Central memory CD8-positive, alpha-beta T cell (primary cell): ENCODE data around the gene TNFRSF13B.
A peak's percentile ranks its signal among the peaks of the same experiment; 100 is the strongest.

ENCODE experiments used
- ATAC-seq: fragments of 150-1000 bp; cut with Tn5 transposase; replicated peaks from 2 replicates; pipeline ENCODE4 v1.10.0; 2022; ENCODE audit warnings: mild to moderate bottlenecking, moderate FRiP score, moderate number of reproducible peaks; ENCODE audit not compliant: poor library complexity, severe bottlenecking; ENCODE audit errors: extremely low read depth
- DNase-seq, 2 donors: peaks; one replicate each; pipeline ENCODE4 v3.0.0; 2021; ENCODE audit warnings: low spot score in 2 of 2
- H3K27ac Mint-ChIP-seq: one replicate; pipeline ENCODE4 v1.8.0; 2022; ENCODE audit warnings: low read depth, mild to moderate bottlenecking, moderate library complexity, mixed read lengths
- H3K27me3 Mint-ChIP-seq: one replicate; pipeline ENCODE4 v1.8.0; 2022; ENCODE audit warnings: mixed read lengths
- H3K36me3 Mint-ChIP-seq: one replicate; pipeline ENCODE4 v1.8.0; 2022; ENCODE audit warnings: mild to moderate bottlenecking, moderate library complexity, mixed read lengths; ENCODE audit not compliant: insufficient read depth
- H3K4me1 Mint-ChIP-seq: one replicate; pipeline ENCODE4 v1.8.0; 2022; ENCODE audit warnings: mixed read lengths
- H3K4me3 Mint-ChIP-seq: one replicate; pipeline ENCODE4 v1.8.0; 2022; ENCODE audit warnings: mild to moderate bottlenecking, moderate library complexity, mixed read lengths
- H3K9me3 Mint-ChIP-seq: one replicate; pipeline ENCODE4 v1.8.0; 2022; ENCODE audit warnings: mixed read lengths

The TNFRSF13B gene

GRCh38 chr17:16941072-16942036 lies 30.6 kb downstream of the TNFRSF13B start:
- H3K4me3 Mint-ChIP-seq, result no peak overlapping the region
- peaks cover 19% of the 10 kb centered on the region for H3K27me3 Mint-ChIP-seq
- H3K27ac Mint-ChIP-seq, result no peak overlapping the region

GRCh38 chr17:16940116-16940881 lies 31.6 kb downstream of the TNFRSF13B start:
- ATAC-seq (no peak), DNase-seq (no peak)
- Mint-ChIP-seq H3K9me3 (no peaks in the 10 kb centered on the region), H3K27ac (no peak overlapping the region), H3K27me3 (peaks cover 19% of the 10 kb centered on the region), H3K36me3 (no peaks in the 10 kb centered on the region), H3K4me1 (no peaks in the 10 kb centered on the region), H3K4me3 (no peak overlapping the region)

More at GRCh38 chr17:16941072-16942036, 30.6 kb downstream of the TNFRSF13B start:
- Mint-ChIP-seq H3K9me3 (no peaks in the 10 kb centered on the region), H3K36me3 (no peaks in the 10 kb centered on the region), H3K4me1 (no peaks in the 10 kb centered on the region)
- ATAC-seq (no peak), DNase-seq (no peak)

GRCh38 chr17:16939606-16940115 lies 32.3 kb downstream of the TNFRSF13B start:
- H3K27me3 Mint-ChIP-seq, result peaks cover 17% of the 10 kb centered on the region
- no peaks in the 10 kb centered on the region for H3K36me3 Mint-ChIP-seq
- H3K27ac Mint-ChIP-seq, result peak overlapping the region; percentile 22
- no peaks in the 10 kb centered on the region for H3K4me1 Mint-ChIP-seq
- ATAC-seq (no peak), DNase-seq (no peak)
- H3K4me3 Mint-ChIP-seq, result no peak overlapping the region
- H3K9me3 Mint-ChIP-seq, result no peaks in the 10 kb centered on the region

- H3K27me3 Mint-ChIP-seq, result peaks cover 12% of the 10 kb centered on the region
- no peak overlapping the region for H3K4me3 Mint-ChIP-seq
- no peaks in the 10 kb centered on the region for H3K4me1 Mint-ChIP-seq
- H3K27ac Mint-ChIP-seq, result peak overlapping the region; percentile 22
- ATAC-seq (no peak), DNase-seq (no peak)
- H3K36me3 Mint-ChIP-seq, result no peaks in the 10 kb centered on the region
- H3K9me3 Mint-ChIP-seq, result no peaks in the 10 kb centered on the region
Observed at GRCh38 chr17:16939208-16939576, 32.7 kb downstream of the TNFRSF13B start.

GRCh38 chr17:16938496-16939207 lies 33.3 kb downstream of the TNFRSF13B start:
- no peaks in the 10 kb centered on the region for H3K9me3 Mint-ChIP-seq
- no peaks in the 10 kb centered on the region for H3K4me1 Mint-ChIP-seq
- peak overlapping the region; percentile 22 for H3K27ac Mint-ChIP-seq
- H3K27me3 Mint-ChIP-seq, result peaks cover 7% of the 10 kb centered on the region
- DNase-seq (no peak), ATAC-seq (no peak)
- H3K36me3 Mint-ChIP-seq, result no peaks in the 10 kb centered on the region
- H3K4me3 Mint-ChIP-seq, result no peak overlapping the region

GRCh38 chr17:16938031-16938430 lies 33.9 kb downstream of the TNFRSF13B start:
- no peaks in the 10 kb centered on the region for H3K9me3 Mint-ChIP-seq
- no peak overlapping the region for H3K27ac Mint-ChIP-seq
- no peaks in the 10 kb centered on the region for H3K36me3 Mint-ChIP-seq
- DNase-seq, result no peak
- no peak for ATAC-seq
- H3K4me1 Mint-ChIP-seq, result no peaks in the 10 kb centered on the region
- H3K27me3 Mint-ChIP-seq, result peaks cover under 1% of the 10 kb centered on the region
- no peak overlapping the region for H3K4me3 Mint-ChIP-seq

- peaks cover 1% of the 10 kb centered on the region for H3K27me3 Mint-ChIP-seq
- no peak for ATAC-seq
- no peak overlapping the region for H3K4me3 Mint-ChIP-seq
- H3K4me1 Mint-ChIP-seq, result no peaks in the 10 kb centered on the region
- H3K27ac Mint-ChIP-seq, result no peak overlapping the region
- H3K36me3 Mint-ChIP-seq, result no peaks in the 10 kb centered on the region
- no peak for DNase-seq
- H3K9me3 Mint-ChIP-seq, result no peaks in the 10 kb centered on the region
Observed at GRCh38 chr17:16937431-16937830, 34.5 kb downstream of the TNFRSF13B start.

GRCh38 chr17:16936536-16937310 lies 35.2 kb downstream of the TNFRSF13B start:
- Mint-ChIP-seq H3K4me3 (no peak overlapping the region), H3K27ac (no peak overlapping the region), H3K9me3 (no peaks in the 10 kb centered on the region), H3K27me3 (peaks cover 8% of the 10 kb centered on the region), H3K4me1 (no peaks in the 10 kb centered on the region), H3K36me3 (no peaks in the 10 kb centered on the region)
- no peak for ATAC-seq
- no peak for DNase-seq

GRCh38 chr17:16935786-16936185 lies 36.1 kb downstream of the TNFRSF13B start:
- DNase-seq, result no peak
- no peaks in the 10 kb centered on the region for H3K4me1 Mint-ChIP-seq
- no peak overlapping the region for H3K27ac Mint-ChIP-seq
- no peaks in the 10 kb centered on the region for H3K36me3 Mint-ChIP-seq
- no peak overlapping the region for H3K4me3 Mint-ChIP-seq
- peaks cover 17% of the 10 kb centered on the region for H3K27me3 Mint-ChIP-seq
- no peaks in the 10 kb centered on the region for H3K9me3 Mint-ChIP-seq
- ATAC-seq, result no peak

- Mint-ChIP-seq H3K36me3 (no peaks in the 10 kb centered on the region), H3K27ac (no peak overlapping the region), H3K4me3 (no peak overlapping the region), H3K4me1 (no peaks in the 10 kb centered on the region), H3K9me3 (no peaks in the 10 kb centered on the region), H3K27me3 (peaks cover 17% of the 10 kb centered on the region)
- no peak for ATAC-seq
- no peak for DNase-seq
Observed at GRCh38 chr17:16935241-16935663, 36.7 kb downstream of the TNFRSF13B start.

GRCh38 chr17:16934836-16935235 lies 37.1 kb downstream of the TNFRSF13B start:
- Mint-ChIP-seq H3K27ac (no peak overlapping the region), H3K9me3 (no peaks in the 10 kb centered on the region), H3K36me3 (no peaks in the 10 kb centered on the region), H3K27me3 (peaks cover 17% of the 10 kb centered on the region), H3K4me1 (no peaks in the 10 kb centered on the region), H3K4me3 (no peak overlapping the region)
- ATAC-seq (no peak), DNase-seq (no peak)
